HG02798 (cell line): ENCODE data around the gene CGRRF1.

Source experiments
- ATAC-seq: cut with Tn5 transposase; IDR thresholded peaks from one replicate; pipeline ENCODE4 v1.9.1; 2021; ENCODE audit warnings: mild to moderate bottlenecking; ENCODE audit not compliant: unreplicated experiment, poor library complexity

CGRRF1 gene

DNA sequence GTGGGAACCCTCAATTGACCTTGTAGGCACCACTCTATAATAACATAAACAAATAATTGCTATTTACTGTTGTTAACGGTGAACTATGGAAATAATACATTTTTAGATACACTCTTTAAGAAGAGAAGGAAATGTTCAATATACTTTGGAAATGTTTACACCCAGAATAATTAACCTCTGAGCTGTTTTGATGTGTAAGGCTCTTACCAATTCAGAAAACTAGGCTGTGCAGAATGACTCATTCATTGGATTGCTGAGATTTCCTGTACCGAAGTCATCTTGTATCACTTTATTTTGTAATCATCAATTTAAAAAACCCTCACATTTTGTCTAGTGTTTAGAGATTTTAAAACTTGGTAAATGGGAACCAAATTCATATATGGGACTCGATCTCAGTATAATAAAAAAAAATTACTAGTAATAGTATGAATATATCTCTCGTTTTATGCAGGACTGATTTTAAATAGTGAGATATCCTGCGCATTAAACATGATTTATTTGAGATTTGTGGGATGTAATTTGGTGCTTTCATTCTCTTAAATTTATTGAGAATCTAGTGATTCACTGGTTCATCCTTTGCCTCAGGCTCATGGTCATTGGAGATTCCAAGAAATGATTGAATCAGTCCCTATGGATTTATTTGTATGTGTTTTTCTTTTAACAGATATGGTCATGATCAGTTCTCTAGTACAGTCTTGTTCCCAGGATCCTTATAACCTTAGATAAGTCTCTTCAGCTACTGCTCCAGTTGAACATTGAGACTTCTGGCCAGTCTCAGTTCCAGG lies 61.1 kb downstream of the CGRRF1 start:
- no peak for ATAC-seq

DNA sequence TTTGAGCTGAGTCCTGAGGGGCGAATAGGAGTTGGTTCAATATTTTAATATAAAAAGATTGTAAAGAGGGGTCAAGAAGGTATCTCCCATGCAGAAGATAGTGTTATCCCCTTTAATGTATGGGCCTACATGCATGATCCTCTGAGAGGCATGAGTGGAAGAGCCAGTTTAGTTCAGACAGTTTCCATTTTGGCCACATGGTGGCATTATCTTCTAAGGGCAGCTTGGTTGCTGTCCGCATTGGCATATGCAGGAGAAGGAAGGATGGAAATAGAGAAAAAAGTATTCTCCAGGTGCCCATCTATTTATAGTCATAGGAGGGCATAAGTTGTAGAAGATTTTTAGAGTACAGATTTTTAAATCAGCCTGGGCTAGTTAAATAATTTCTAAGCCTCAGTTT lies 62.6 kb downstream of the CGRRF1 start:
- no peak for ATAC-seq

DNA sequence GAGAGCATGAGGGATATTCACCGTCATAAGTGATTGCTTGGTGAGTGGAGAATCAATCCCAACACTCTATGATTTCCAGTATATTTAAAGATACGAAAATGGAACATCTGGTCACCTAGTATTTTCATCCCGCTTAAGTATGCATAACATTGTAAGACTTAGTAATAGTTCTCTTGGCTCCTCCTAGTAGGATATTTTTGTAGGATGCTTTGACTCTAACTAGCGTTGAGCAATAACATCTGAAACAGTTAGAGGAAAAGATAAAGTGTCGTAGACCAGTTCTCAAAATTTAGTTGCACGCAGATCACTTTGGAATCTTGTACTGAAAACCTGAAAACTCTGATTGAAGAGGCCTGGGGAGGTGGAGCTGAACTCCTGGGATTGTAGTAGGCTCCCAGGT lies 64.8 kb downstream of the CGRRF1 start:
- no peak for ATAC-seq

DNA sequence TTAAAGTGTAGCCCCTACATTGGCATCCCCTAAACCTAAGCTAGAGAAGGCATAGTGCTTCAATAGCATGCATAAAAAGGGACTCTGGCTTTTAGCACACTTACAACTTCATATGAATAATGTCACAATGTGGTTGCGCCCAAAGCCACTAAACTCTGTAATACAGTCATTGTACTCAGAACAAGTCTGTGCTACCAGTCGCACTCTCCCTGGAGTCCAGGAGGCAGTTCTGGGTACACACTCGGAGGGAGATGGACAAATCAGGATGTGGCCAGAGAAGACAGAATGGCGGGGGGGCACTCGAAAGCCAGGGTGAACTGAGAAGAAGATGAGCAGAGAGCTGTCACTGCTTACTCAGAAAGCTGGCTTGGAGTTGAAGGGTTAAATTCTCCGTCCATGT lies 67.8 kb downstream of the CGRRF1 start:
- no peak for ATAC-seq

DNA sequence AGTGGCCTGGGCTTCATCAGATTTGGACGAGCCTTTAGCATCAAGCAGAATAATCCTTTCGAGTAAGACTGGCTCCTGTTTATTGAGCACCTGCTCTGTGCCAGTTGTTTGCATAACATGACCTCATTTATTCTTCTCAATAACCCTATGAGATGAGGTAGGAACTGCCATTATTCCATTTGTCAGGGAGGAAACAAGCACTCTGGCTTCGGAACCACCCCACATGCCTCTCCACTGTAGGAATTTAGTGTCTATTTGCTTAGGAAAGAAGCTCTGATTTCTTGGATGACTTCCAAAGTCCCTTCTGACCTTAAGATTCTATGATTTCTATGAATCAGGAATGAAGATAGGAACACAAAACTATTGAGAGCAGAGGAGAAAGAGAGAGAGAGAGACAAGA lies 68.3 kb downstream of the CGRRF1 start:
- ATAC-seq: no peak

DNA sequence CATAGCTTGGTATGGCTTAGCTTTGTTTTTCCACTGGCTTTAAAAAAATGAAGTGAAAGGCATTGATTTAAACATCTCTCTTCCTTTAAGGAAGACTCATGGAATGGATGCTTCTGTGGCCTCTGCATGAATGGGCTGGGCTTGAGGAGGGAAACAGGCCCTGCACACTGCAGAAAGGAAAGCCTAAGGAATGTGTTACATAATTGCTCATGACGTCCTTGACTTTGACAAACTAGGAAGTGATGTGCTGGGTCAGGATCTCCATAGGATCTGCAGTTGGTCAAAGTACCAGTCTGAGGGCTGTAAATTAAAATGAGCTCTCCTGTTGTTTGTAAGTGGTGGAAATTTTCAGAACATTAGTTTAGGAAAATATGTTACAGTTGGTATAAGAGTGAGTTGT lies 69.9 kb downstream of the CGRRF1 start:
- ATAC-seq: no peak

DNA sequence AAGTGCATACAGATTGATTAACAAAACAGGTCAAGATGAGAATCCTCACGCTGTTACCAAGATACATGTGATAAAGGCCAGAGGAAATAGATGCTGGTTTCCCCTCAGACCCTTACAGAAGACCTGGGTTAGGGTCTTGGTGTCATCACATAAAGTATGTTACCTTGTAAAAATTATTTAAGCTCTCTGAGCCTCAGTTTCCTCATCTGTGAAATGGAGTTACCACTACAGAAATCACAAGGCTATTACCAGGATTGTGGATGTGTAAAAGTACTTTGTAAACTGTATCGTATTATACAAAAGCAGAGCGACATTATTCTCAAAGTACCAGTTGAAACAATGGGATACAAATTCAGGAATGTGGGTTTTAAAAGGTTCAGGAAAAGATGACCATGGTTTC lies 71.2 kb downstream of the CGRRF1 start:
- no peak for ATAC-seq

DNA sequence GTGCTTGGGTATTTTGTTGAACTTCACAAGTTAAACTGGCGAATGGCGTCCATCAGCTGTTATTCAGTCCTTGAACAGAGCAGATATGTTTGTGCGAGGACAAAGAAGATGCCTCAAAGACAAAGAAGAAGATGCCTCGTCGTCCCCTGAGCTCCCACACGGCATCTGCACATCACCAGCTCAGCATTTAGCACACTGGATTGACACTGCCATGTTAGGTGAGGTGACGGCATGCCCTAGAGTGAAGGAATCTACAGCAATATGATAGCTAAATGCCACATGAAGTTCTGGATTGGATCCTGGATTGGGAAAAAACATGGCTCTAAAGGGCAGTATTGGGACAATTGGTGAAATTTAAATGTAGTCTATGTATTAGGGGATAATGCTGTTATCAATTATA lies 72.6 kb downstream of the CGRRF1 start:
- no peak for ATAC-seq

DNA sequence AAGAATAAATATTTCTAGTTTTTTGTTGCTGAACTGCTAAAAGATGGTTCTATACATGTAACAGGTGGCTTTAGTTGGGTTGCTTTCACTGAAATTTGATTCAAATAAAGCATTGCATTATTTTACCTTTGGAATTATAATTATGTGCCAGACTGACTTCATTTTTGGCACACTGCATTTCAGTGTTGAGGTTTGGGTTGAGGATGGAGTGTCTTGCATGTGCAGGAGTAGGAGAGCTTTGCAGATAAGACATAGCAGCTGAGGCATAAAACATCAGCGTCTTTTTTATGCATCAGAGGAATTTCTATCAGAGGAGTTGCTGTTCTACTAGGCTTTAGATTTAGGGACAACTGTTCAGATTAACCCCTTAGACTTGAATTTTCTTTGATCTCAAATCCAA lies 74.4 kb downstream of the CGRRF1 start:
- no peak for ATAC-seq

DNA sequence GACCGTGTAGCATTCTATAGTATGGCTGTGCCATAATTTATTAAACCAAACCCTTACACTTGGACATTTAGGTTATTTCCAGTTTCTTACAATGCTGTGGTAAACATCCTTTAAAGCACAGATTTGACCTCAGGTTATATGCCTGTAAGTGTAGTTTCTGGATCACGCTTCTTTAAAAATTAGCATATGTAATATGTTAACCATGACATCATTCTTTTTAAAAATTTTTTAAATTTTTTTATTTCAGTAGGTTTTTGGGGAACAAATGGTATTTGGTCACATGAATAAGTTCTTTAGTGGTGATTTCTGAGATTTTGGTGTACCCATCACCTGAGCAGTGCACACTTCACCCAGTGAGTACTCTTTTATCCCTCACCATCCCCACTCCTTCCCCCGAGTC lies 75.5 kb downstream of the CGRRF1 start:
- no peak for ATAC-seq
